HepG2 (cell line): ENCODE measurements around the gene SERTAD2. TPM values are rescaled to one million over a fixed set of nuclear protein-coding genes. Genes with fewer than 3 reads are reported as not detected.

ENCODE experiments used
- ATAC-seq: fragments of 200-7000 bp; cut with Tn5 transposase; 3 replicates; pipeline ENCODE4 v1.9.1; 2020; ENCODE audit warnings: mild to moderate bottlenecking, moderate library complexity
- BruUV-seq: library from RNA; stranded (reverse); fragments of 400-500 nt; replicated peaks from 2 replicates; lab custom pipeline; 2021; lab: Mats Ljungman, UMichigan
- CTCF ChIA-PET: fragments of 300-600 bp; formaldehyde crosslinking; extraction: SDS; loops from one replicate; lab custom pipeline; 2021; ENCODE audit warnings: low total read pairs, inconsistent platforms, low intra/inter-chr PET ratio; lab: Yijun Ruan, JAX
- POLR2A ChIA-PET: fragments of 350-600 bp; sonication (Branson Sonifier 250); formaldehyde crosslinking; loops from one replicate; lab custom pipeline; 2020; ENCODE audit warnings: antibody characterized with exemption, inconsistent platforms; lab: Yijun Ruan, JAX
- DNase-seq: peaks from one replicate; pipeline ENCODE4 v3.0.0-alpha.2; 2015; ENCODE audit warnings: low spot score
- FAIRE-seq: peaks from 3 replicates; lab custom pipeline; 2011; peaks lifted over from hg19 to GRCh38; lab: Jason Lieb, UNC
- H2AFZ ChIP-seq: one replicate; pipeline ENCODE4 v1.6.1; 2011; ENCODE audit warnings: low read length, inconsistent platforms
- H3K27ac ChIP-seq: fragments of 300-600 bp; 3 replicates; pipeline ENCODE4 v1.8.0; 2011; ENCODE audit warnings: mixed run types, mild to moderate bottlenecking, mixed read lengths, low read length, inconsistent platforms; ENCODE audit not compliant: insufficient read depth; ENCODE audit errors: extremely low read length
- H3K27me3 ChIP-seq, 2 experiments: fragments of 200-600 bp in 1 of 2; 2 replicates in 1 of 2; 3 replicates in 1 of 2; pipeline versions ENCODE4 v1.6.0 to v1.8.0; 2011; ENCODE audit warnings: low read length in 2 of 2, mild to moderate bottlenecking in 2 of 2, moderate library complexity in 2 of 2, inconsistent platforms in 1 of 2; ENCODE audit not compliant: insufficient read depth in 2 of 2, control insufficient read depth in 1 of 2
- H3K36me3 ChIP-seq, 2 experiments: fragments of 200-600 bp in 1 of 2; replicated peaks in 1 of 2; 2 replicates in 1 of 2; 3 replicates in 1 of 2; pipeline versions ENCODE4 v1.5.1 to v1.8.0; 2011; ENCODE audit warnings: low read length in 2 of 2, inconsistent platforms in 1 of 2; ENCODE audit not compliant: insufficient read depth in 2 of 2, control insufficient read depth in 1 of 2
- H3K4me1 ChIP-seq: 2 replicates; pipeline ENCODE4 v1.5.1; 2012; ENCODE audit warnings: low read length, inconsistent platforms; ENCODE audit not compliant: insufficient read depth
- H3K4me2 ChIP-seq: 2 replicates; pipeline ENCODE4 v1.6.0; 2011; ENCODE audit warnings: low read depth, low read length, inconsistent platforms
- H3K4me3 ChIP-seq, 3 experiments: fragments of 200-600 bp in 1 of 3; sonication (generic), shearing (Covaris generic) in 1 of 3; replicated peaks in 1 of 3; 2 replicates each; pipeline ENCODE4 v1.5.1; 2011 to 2016; ENCODE audit warnings: low read length in 3 of 3, inconsistent platforms in 2 of 3, low read depth in 2 of 3, mild to moderate bottlenecking in 2 of 3, control low read depth in 1 of 3, mixed read lengths in 1 of 3; ENCODE audit not compliant: insufficient read depth in 1 of 3
- H3K79me2 ChIP-seq: one replicate; pipeline ENCODE4 v1.6.1; 2011; ENCODE audit warnings: low read length, inconsistent platforms; ENCODE audit not compliant: insufficient read depth
- H3K9ac ChIP-seq: 2 replicates; pipeline ENCODE4 v1.6.0; 2011; ENCODE audit warnings: mild to moderate bottlenecking, low read depth, low read length, inconsistent platforms; ENCODE audit not compliant: insufficient read depth
- H3K9me3 ChIP-seq: 2 replicates; pipeline ENCODE4 v1.5.1; 2012; ENCODE audit warnings: mild to moderate bottlenecking, low read length
- H4K20me1 ChIP-seq: 2 replicates; pipeline ENCODE4 v1.6.0; 2011; ENCODE audit warnings: inconsistent platforms, mild to moderate bottlenecking, low read length, moderate library complexity; ENCODE audit not compliant: insufficient read depth
- FOXJ3 ChIP-seq: sonication (generic); formaldehyde crosslinking; IDR thresholded peaks from 2 replicates; pipeline ENCODE4 v1.4.0; 2020; ENCODE audit warnings: missing genetic modification reagents, mild to moderate bottlenecking, borderline replicate concordance
- HCFC1 ChIP-seq: fragments of 150-350 bp; IDR thresholded peaks from 2 replicates; pipeline ENCODE4 v1.6.1; 2014; ENCODE audit warnings: low read depth, low read length
- NCOA5 ChIP-seq: sonication (generic); formaldehyde crosslinking; IDR thresholded peaks from 2 replicates; pipeline ENCODE4 v1.4.0; 2020; ENCODE audit warnings: missing genetic modification reagents
- SP4 ChIP-seq: sonication (generic); formaldehyde crosslinking; IDR thresholded peaks from 2 replicates; pipeline ENCODE4 v1.8.1; 2023; ENCODE audit warnings: mild to moderate bottlenecking, missing genetic modification reagents
- SSRP1 ChIP-seq: IDR thresholded peaks from 2 replicates; pipeline ENCODE4 v1.6.1; 2016; ENCODE audit warnings: control low read depth
- ZNF263 ChIP-seq: sonication (generic); formaldehyde crosslinking; IDR thresholded peaks from 2 replicates; pipeline ENCODE4 v1.4.0; 2020; ENCODE audit warnings: missing genetic modification reagents
- ZNF512B ChIP-seq: sonication (generic); formaldehyde crosslinking; IDR thresholded peaks from 2 replicates; pipeline ENCODE4 v1.5.1; 2020; ENCODE audit warnings: missing genetic modification reagents, mild to moderate bottlenecking, borderline replicate concordance
- ZNF614 ChIP-seq: IDR thresholded peaks from 2 replicates; pipeline ENCODE4 v1.6.1; 2018; ENCODE audit warnings: missing biosample characterization, missing genetic modification reagents, inconsistent platforms, borderline replicate concordance
- ZNF709 ChIP-seq: sonication (generic); formaldehyde crosslinking; IDR thresholded peaks from 2 replicates; pipeline ENCODE4 v1.5.0; 2020; ENCODE audit warnings: mild to moderate bottlenecking, missing genetic modification reagents
- ZNF713 ChIP-seq: sonication (generic); formaldehyde crosslinking; IDR thresholded peaks from 2 replicates; pipeline ENCODE4 v1.4.0; 2020; ENCODE audit warnings: mild to moderate bottlenecking, missing genetic modification reagents
- ZSCAN9 ChIP-seq: IDR thresholded peaks from 2 replicates; pipeline ENCODE4 v1.6.1; 2016; ENCODE audit warnings: borderline replicate concordance
- WGBS: methylation state at CpG from one replicate; pipeline ENCODE4 v1.1.6; 2017; ENCODE audit warnings: low lambda C conversion rate; 5-methylcytosine and 5-hydroxymethylcytosine counted together
- in situ Hi-C: cut with HindIII; loops from 2 replicates; pipeline ENCODE4 v1.10.0; 2017; ENCODE audit warnings: low pct_unique_long_range_greater_than_20kb; ENCODE audit not compliant: extremely low pct_ligation_motif_present
- intact Hi-C: fragments of 100-400 bp; cut with micrococcal nuclease; formaldehyde crosslinking; loops from one replicate; pipeline ENCODE4 v1.10.0; 2022; ENCODE audit not compliant: unreplicated experiment
- polyA plus RNA-seq, 8 experiments: library from polyadenylated mRNA; depleted of rRNA in 3 of 8; stranded (reverse) in 7 of 8; unstranded in 1 of 8; fragments of >200 nt; fragmentation: Illumina TruSeq in 4 of 8; extraction: Trizol in 4 of 8; gene quantifications; 2 replicates each; pipeline versions ENCODE4 v1.2.1 to v1.2.3, GENCODE V29; 2011 to 2016; ENCODE audit warnings: low read depth in 4 of 8, missing spikeins in 1 of 8, mixed read lengths in 1 of 8; ENCODE audit not compliant: insufficient read depth in 1 of 8
- total RNA-seq, 5 experiments: library from RNA; depleted of rRNA; stranded (reverse); fragments of >200 nt; fragmentation: Illumina TruSeq; extraction: Trizol; gene quantifications; 2 replicates each; pipeline ENCODE4 v1.2.3, GENCODE V29; 2016; ENCODE audit warnings: low read depth in 1 of 5
- TF ChIP-seq, protein P1 (sequence below): sonication (generic); formaldehyde crosslinking; IDR thresholded peaks from 2 replicates; pipeline ENCODE4 v1.8.1; 2022; ENCODE audit warnings: mild to moderate bottlenecking, missing genetic modification reagents
- TF ChIP-seq, protein P2 (sequence below): sonication (generic); formaldehyde crosslinking; IDR thresholded peaks from 2 replicates; pipeline ENCODE4 v1.4.0; 2020; ENCODE audit warnings: missing genetic modification reagents, borderline replicate concordance
- TF ChIP-seq, protein P3 (sequence below): sonication (generic); formaldehyde crosslinking; conservative IDR thresholded peaks from 2 replicates; pipeline ENCODE4 v1.8.1; 2023; ENCODE audit warnings: missing genetic modification reagents

Gene SERTAD2
- total and polyA plus RNA-seq, 2 of the 13 experiments (the other 11 are each of a cell fraction or from before 2014, with no cell fraction given) = 6.7 to 22.6 TPM

GRCh38 chr2:64638502-64639120, 15.1 kb downstream of the SERTAD2 start:
- Histone ChIP-seq H3K4me1 (peaks cover 55% of the 10 kb centered on the region), H4K20me1 (peaks cover 96% of the 10 kb centered on the region), H3K27ac (no peak overlapping the region), H3K9me3 (no peaks in the 10 kb centered on the region), H3K4me2 (no peak overlapping the region), H2AFZ (no peak overlapping the region), H3K4me3 (no peak overlapping the region), H3K27me3 (no peaks in the 10 kb centered on the region), H3K9ac (no peak overlapping the region), H3K36me3 (peaks cover 29 to 59% of the 10 kb centered on the region in 2 experiments), H3K79me2 (peaks cover 86% of the 10 kb centered on the region)
- CTCF ChIA-PET = no interaction called here
- intact Hi-C loops (no loop called here), in situ Hi-C loops (loop anchor here (10.0 kb wide), 1 partner anchor 304 kb away; no protein-coding TSS in a partner anchor)
- POLR2A ChIA-PET = interaction anchor here (1.8 kb wide), 1 partner anchor 12 kb away, joined by 4 read pairs; no protein-coding TSS in a partner anchor
- WGBS = 87% methylated on average over 4 of the region's 4 CpGs
- no TSS peak for BruUV-seq
- no peak for ATAC-seq
- no peak for FAIRE-seq
- TF ChIP-seq ZNF512B (no peak), ZNF709 (CRISPR knock-in tag) (no peak), SP4 (CRISPR knock-in tag) (no peak), ZSCAN9 (CRISPR knock-in tag) (no peak), NCOA5 (CRISPR knock-in tag) (no peak), HCFC1 (no peak), FOXJ3 (no peak), ZNF263 (CRISPR knock-in tag) (no peak), SSRP1 (CRISPR knock-in tag) (no peak), ZNF713 (no peak), ZNF614 (no peak)
- TF ChIP-seq, protein P1, sequence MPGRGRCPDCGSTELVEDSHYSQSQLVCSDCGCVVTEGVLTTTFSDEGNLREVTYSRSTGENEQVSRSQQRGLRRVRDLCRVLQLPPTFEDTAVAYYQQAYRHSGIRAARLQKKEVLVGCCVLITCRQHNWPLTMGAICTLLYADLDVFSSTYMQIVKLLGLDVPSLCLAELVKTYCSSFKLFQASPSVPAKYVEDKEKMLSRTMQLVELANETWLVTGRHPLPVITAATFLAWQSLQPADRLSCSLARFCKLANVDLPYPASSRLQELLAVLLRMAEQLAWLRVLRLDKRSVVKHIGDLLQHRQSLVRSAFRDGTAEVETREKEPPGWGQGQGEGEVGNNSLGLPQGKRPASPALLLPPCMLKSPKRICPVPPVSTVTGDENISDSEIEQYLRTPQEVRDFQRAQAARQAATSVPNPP (CRISPR knock-in tag) = no peak
- TF ChIP-seq, protein P2, sequence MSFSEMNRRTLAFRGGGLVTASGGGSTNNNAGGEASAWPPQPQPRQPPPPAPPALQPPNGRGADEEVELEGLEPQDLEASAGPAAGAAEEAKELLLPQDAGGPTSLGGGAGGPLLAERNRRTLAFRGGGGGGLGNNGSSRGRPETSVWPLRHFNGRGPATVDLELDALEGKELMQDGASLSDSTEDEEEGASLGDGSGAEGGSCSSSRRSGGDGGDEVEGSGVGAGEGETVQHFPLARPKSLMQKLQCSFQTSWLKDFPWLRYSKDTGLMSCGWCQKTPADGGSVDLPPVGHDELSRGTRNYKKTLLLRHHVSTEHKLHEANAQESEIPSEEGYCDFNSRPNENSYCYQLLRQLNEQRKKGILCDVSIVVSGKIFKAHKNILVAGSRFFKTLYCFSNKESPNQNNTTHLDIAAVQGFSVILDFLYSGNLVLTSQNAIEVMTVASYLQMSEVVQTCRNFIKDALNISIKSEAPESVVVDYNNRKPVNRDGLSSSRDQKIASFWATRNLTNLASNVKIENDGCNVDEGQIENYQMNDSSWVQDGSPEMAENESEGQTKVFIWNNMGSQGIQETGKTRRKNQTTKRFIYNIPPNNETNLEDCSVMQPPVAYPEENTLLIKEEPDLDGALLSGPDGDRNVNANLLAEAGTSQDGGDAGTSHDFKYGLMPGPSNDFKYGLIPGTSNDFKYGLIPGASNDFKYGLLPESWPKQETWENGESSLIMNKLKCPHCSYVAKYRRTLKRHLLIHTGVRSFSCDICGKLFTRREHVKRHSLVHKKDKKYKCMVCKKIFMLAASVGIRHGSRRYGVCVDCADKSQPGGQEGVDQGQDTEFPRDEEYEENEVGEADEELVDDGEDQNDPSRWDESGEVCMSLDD = no peak
- TF ChIP-seq, protein P3, sequence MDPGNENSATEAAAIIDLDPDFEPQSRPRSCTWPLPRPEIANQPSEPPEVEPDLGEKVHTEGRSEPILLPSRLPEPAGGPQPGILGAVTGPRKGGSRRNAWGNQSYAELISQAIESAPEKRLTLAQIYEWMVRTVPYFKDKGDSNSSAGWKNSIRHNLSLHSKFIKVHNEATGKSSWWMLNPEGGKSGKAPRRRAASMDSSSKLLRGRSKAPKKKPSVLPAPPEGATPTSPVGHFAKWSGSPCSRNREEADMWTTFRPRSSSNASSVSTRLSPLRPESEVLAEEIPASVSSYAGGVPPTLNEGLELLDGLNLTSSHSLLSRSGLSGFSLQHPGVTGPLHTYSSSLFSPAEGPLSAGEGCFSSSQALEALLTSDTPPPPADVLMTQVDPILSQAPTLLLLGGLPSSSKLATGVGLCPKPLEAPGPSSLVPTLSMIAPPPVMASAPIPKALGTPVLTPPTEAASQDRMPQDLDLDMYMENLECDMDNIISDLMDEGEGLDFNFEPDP (CRISPR knock-in tag) = no peak
- no peak for DNase-seq
